Fibroblast of lung (primary cell): ENCODE results near the gene CSF2RB. TPM values are rescaled to one million over a fixed set of nuclear protein-coding genes. Genes with fewer than 3 reads are reported as not detected.

Source experiments
- DNase-seq, 2 donors: peaks; one replicate each; pipeline versions ENCODE4 v3.0.0 to v3.0.0-alpha.2; 2010; ENCODE audit warnings: low read depth in 2 of 2
- H2AFZ ChIP-seq: 2 replicates; pipeline ENCODE4 v1.5.1; 2012; ENCODE audit warnings: low read length, control low read depth, inconsistent platforms
- H3K27ac ChIP-seq: 2 replicates; pipeline ENCODE4 v1.5.1; 2011; ENCODE audit warnings: low read length, control low read depth; ENCODE audit not compliant: insufficient read depth
- H3K27me3 ChIP-seq: 2 replicates; pipeline ENCODE4 v1.5.1; 2011; ENCODE audit warnings: mild to moderate bottlenecking, low read length; ENCODE audit not compliant: control insufficient read depth, insufficient read depth
- H3K36me3 ChIP-seq: 2 replicates; pipeline ENCODE4 v1.5.1; 2011; ENCODE audit warnings: low read length; ENCODE audit not compliant: control insufficient read depth, insufficient read depth
- H3K4me1 ChIP-seq: 2 replicates; pipeline ENCODE4 v1.5.1; 2011; ENCODE audit warnings: low read length; ENCODE audit not compliant: control insufficient read depth, insufficient read depth; ENCODE audit errors: extremely low read depth
- H3K4me2 ChIP-seq: 2 replicates; pipeline ENCODE4 v1.5.1; 2011; ENCODE audit warnings: low read length, control low read depth; ENCODE audit not compliant: insufficient read depth; ENCODE audit errors: extremely low read depth
- H3K4me3 ChIP-seq, 4 experiments: fragments of 200-600 bp in 1 of 4; sonication (generic) in 1 of 4; replicated peaks in 1 of 4; 2 replicates each; pipeline ENCODE4 v1.5.1; 2011 to 2016; ENCODE audit warnings: low read length in 4 of 4, low read depth in 3 of 4, mild to moderate bottlenecking in 3 of 4, control low read depth in 2 of 4, inconsistent platforms in 1 of 4, mixed read lengths in 1 of 4; ENCODE audit not compliant: insufficient read depth in 1 of 4; ENCODE audit errors: control extremely low read depth in 1 of 4
- H3K79me2 ChIP-seq: 2 replicates; pipeline ENCODE4 v1.5.1; 2012; ENCODE audit warnings: mild to moderate bottlenecking, low read length, inconsistent platforms; ENCODE audit not compliant: control insufficient read depth, insufficient read depth
- H3K9ac ChIP-seq: 2 replicates; pipeline ENCODE4 v1.5.1; 2011; ENCODE audit warnings: mild to moderate bottlenecking, low read length, control low read depth; ENCODE audit not compliant: insufficient read depth
- H3K9me3 ChIP-seq: 2 replicates; pipeline ENCODE4 v1.5.1; 2012; ENCODE audit warnings: low read depth, low read length; ENCODE audit not compliant: control insufficient read depth, insufficient read depth
- H4K20me1 ChIP-seq: 2 replicates; pipeline ENCODE4 v1.5.1; 2011; ENCODE audit warnings: low read length; ENCODE audit not compliant: control insufficient read depth, insufficient read depth; ENCODE audit errors: extremely low read depth
- EZH2 ChIP-seq: IDR thresholded peaks from 2 replicates; pipeline ENCODE4 v1.5.1; 2012; ENCODE audit warnings: low read length, control low read depth, mild to moderate bottlenecking; ENCODE audit errors: missing control alignments
- polyA plus RNA-seq, 2 donors: library from polyadenylated mRNA; depleted of rRNA in 1 of 2; stranded (reverse) in 1 of 2; unstranded in 1 of 2; fragments of >200 nt; gene quantifications; 2 replicates each; pipeline ENCODE4 v1.2.1, GENCODE V29; 2011 to 2012; ENCODE audit warnings: missing spikeins in 1 of 2
- total RNA-seq: library from RNA; depleted of rRNA; stranded (reverse); fragments of >200 nt; gene quantifications from 2 replicates; pipeline ENCODE4 v1.2.1, GENCODE V29; 2014
- TF ChIP-seq, protein P1 (sequence below), 2 donors: IDR thresholded peaks in 1 of 2; conservative IDR thresholded peaks in 1 of 2; 1 replicate in 1 of 2; 2 replicates in 1 of 2; pipeline ENCODE4 v1.5.1; 2011 to 2012; ENCODE audit warnings: low read length in 2 of 2, control low read depth in 1 of 2, inconsistent platforms in 1 of 2, low read depth in 1 of 2, mild to moderate bottlenecking in 1 of 2

The CSF2RB gene
- total and polyA plus RNA-seq, 2 donors (not counting 1 experiment from before 2014, with no cell fraction given), result not detected

DNA sequence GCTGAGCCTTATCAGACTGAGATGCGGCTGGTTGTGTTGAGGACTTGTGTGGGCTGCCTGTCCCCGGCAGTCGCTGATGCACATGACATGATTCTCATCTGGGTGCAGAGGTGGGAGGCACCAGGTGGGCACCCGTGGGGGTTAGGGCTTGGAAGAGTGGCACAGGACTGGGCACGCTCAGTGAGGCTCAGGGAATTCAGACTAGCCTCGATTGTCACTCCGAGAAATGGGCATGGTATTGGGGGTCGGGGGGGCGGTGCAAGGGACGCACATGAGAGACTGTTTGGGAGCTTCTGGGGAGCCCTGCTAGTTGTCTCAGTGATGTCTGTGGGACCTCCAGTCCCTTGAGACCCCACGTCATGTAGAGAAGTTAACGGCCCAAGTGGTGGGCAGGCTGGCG lies 25.5 kb downstream of the CSF2RB start:
- Histone ChIP-seq H3K27me3 (peaks cover 5% of the 10 kb centered on the region), H4K20me1 (no peaks in the 10 kb centered on the region), H3K27ac (no peak overlapping the region), H3K4me3 (no peak overlapping the region), H3K79me2 (no peaks in the 10 kb centered on the region), H3K9ac (no peak overlapping the region), H3K36me3 (no peaks in the 10 kb centered on the region), H2AFZ (no peak overlapping the region), H3K4me1 (no peaks in the 10 kb centered on the region), H3K9me3 (no peaks in the 10 kb centered on the region), H3K4me2 (no peak overlapping the region)
- TF ChIP-seq, protein P1, sequence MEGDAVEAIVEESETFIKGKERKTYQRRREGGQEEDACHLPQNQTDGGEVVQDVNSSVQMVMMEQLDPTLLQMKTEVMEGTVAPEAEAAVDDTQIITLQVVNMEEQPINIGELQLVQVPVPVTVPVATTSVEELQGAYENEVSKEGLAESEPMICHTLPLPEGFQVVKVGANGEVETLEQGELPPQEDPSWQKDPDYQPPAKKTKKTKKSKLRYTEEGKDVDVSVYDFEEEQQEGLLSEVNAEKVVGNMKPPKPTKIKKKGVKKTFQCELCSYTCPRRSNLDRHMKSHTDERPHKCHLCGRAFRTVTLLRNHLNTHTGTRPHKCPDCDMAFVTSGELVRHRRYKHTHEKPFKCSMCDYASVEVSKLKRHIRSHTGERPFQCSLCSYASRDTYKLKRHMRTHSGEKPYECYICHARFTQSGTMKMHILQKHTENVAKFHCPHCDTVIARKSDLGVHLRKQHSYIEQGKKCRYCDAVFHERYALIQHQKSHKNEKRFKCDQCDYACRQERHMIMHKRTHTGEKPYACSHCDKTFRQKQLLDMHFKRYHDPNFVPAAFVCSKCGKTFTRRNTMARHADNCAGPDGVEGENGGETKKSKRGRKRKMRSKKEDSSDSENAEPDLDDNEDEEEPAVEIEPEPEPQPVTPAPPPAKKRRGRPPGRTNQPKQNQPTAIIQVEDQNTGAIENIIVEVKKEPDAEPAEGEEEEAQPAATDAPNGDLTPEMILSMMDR (conservative IDR thresholded peaks at IDR 0.05 in 1 of 2, IDR thresholded peaks at IDR 0.05 in 1 of 2; ENCODE audit: low read depth in 1 of 2, low read length in 2 of 2), result no peak
- TF ChIP-seq EZH2, result no peak
- no peak for DNase-seq

DNA sequence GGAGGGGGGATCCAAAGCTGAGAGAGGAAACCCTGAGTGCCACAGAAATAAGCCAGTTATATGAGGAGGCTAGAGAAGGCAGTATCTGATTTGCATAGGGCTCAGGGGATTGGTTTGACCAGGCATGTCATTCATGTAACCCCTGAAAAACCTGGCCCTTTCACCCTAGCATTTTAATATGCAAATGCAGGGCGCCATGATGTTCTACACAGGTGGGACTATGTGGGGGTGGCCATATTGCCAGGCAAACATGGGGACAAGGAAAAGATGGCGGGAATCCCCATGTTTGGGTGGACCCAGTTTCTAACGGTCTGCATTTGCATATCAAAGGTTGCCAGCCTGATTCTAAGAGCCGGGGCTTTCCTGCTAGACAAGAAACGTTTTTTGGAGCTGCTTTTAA lies 27.2 kb downstream of the CSF2RB start:
- H3K9ac ChIP-seq, result no peak overlapping the region
- no peak for TF ChIP-seq EZH2
- TF ChIP-seq, protein P1 (conservative IDR thresholded peaks at IDR 0.05 in 1 of 2, IDR thresholded peaks at IDR 0.05 in 1 of 2; ENCODE audit: low read depth in 1 of 2, low read length in 2 of 2), result no peak
- no peaks in the 10 kb centered on the region for H3K36me3 ChIP-seq
- H3K9me3 ChIP-seq, result no peaks in the 10 kb centered on the region
- no peaks in the 10 kb centered on the region for H3K4me1 ChIP-seq
- H3K27ac ChIP-seq, result no peak overlapping the region
- H4K20me1 ChIP-seq, result no peaks in the 10 kb centered on the region
- H3K4me3 ChIP-seq, result no peak overlapping the region
- no peak overlapping the region for H2AFZ ChIP-seq
- DNase-seq, result no peak
- peaks cover 5% of the 10 kb centered on the region for H3K27me3 ChIP-seq
- no peak overlapping the region for H3K4me2 ChIP-seq
- no peaks in the 10 kb centered on the region for H3K79me2 ChIP-seq

DNA sequence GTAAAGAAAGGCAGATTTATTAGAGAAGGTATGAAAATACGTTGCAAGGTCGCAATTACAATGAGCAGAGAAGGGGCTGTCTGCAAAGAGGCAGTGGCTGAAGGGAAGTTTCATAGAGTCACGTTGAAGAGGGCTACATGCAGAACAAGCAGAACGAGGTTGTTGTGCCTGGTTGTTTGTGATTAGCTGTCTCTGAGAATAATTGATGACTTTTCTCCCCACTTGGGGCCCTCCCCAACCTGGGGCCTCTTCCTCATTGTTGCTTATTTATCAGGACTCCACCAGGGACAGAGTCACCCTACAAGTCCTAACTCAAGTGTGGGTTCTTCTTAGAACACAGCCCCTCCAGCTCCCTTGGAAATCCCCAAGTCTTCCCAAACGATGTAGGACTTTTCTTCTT lies 29.1 kb downstream of the CSF2RB start:
- no peak for TF ChIP-seq EZH2
- TF ChIP-seq, protein P1 (conservative IDR thresholded peaks at IDR 0.05 in 1 of 2, IDR thresholded peaks at IDR 0.05 in 1 of 2; ENCODE audit: low read depth in 1 of 2, low read length in 2 of 2), result no peak
- no peaks in the 10 kb centered on the region for H3K36me3 ChIP-seq
- H3K4me2 ChIP-seq, result no peak overlapping the region
- no peak overlapping the region for H3K27ac ChIP-seq
- H3K27me3 ChIP-seq, result peaks cover 5% of the 10 kb centered on the region
- DNase-seq, result no peak
- H3K9me3 ChIP-seq, result no peaks in the 10 kb centered on the region
- no peaks in the 10 kb centered on the region for H3K4me1 ChIP-seq
- no peak overlapping the region for H3K4me3 ChIP-seq
- no peaks in the 10 kb centered on the region for H3K79me2 ChIP-seq
- no peak overlapping the region for H2AFZ ChIP-seq
- no peak overlapping the region for H3K9ac ChIP-seq
- H4K20me1 ChIP-seq, result no peaks in the 10 kb centered on the region
